ENCODE data around the gene FMC1.
"Not testable (repeated sequence)": the region's sequence is repeated elsewhere in the genome, so short reads cannot be mapped to it uniquely, and the experiment has no call there.

Gene FMC1

GRCh38 chr7:139341058-139341775 is at the start of gene FMC1:
Gene FMC1 (plus strand): TSS chr7:139341337. CDS start chr7:139341385, 48 bp downstream.
- peaks cover 35% of the 10 kb centered on the region for H3K4me1 Mint-ChIP-seq
- H3K27ac Mint-ChIP-seq, result peak within 1 kb of the TSS; percentile 99
- peaks cover 5% of the 10 kb centered on the region for H3K9me3 Mint-ChIP-seq
- H3K27me3 Mint-ChIP-seq, result no peaks in the 10 kb centered on the region
- H3K36me3 Mint-ChIP-seq, result peaks cover 7% of the 10 kb centered on the region
- H3K4me3 Mint-ChIP-seq, result peak within 1 kb of the TSS; percentile 88
- peak; percentile 81 for ATAC-seq

- Mint-ChIP-seq H3K27me3 (no peaks in the 10 kb centered on the region), H3K27ac (no peak overlapping the region), H3K36me3 (peaks cover 33% of the 10 kb centered on the region), H3K4me1 (no peaks in the 10 kb centered on the region), H3K9me3 (no peaks in the 10 kb centered on the region), H3K4me3 (no peak overlapping the region)
- ATAC-seq, result no peak
These were observed 48.3 kb upstream of the FMC1 start for GRCh38 chr7:139292821-139293220.

GRCh38 chr7:139293534-139293933 is 47.6 kb upstream of the FMC1 start:
- Mint-ChIP-seq H3K9me3 (no peaks in the 10 kb centered on the region), H3K4me3 (no peak overlapping the region), H3K27ac (no peak overlapping the region), H3K4me1 (no peaks in the 10 kb centered on the region), H3K27me3 (no peaks in the 10 kb centered on the region), H3K36me3 (peaks cover 30% of the 10 kb centered on the region)
- ATAC-seq, result no peak

- Mint-ChIP-seq H3K27me3 (no peaks in the 10 kb centered on the region), H3K9me3 (no peaks in the 10 kb centered on the region), H3K4me1 (no peaks in the 10 kb centered on the region), H3K36me3 (peaks cover 28% of the 10 kb centered on the region), H3K4me3 (no peak overlapping the region), H3K27ac (no peak overlapping the region)
- ATAC-seq, result no peak
These were observed 46.9 kb upstream of the FMC1 start for GRCh38 chr7:139294241-139294640.

- peaks cover 28% of the 10 kb centered on the region for H3K36me3 Mint-ChIP-seq
- H3K4me3 Mint-ChIP-seq, result no peak overlapping the region
- ATAC-seq, result no peak
- no peaks in the 10 kb centered on the region for H3K27me3 Mint-ChIP-seq
- no peaks in the 10 kb centered on the region for H3K9me3 Mint-ChIP-seq
- H3K27ac Mint-ChIP-seq, result no peak overlapping the region
- no peaks in the 10 kb centered on the region for H3K4me1 Mint-ChIP-seq
These were observed 46.1 kb upstream of the FMC1 start for GRCh38 chr7:139294951-139295575.

- Mint-ChIP-seq H3K36me3 (peaks cover 32% of the 10 kb centered on the region), H3K4me1 (no peaks in the 10 kb centered on the region), H3K27me3 (no peaks in the 10 kb centered on the region), H3K27ac (peak overlapping the region; percentile 22), H3K9me3 (no peaks in the 10 kb centered on the region), H3K4me3 (no peak overlapping the region)
- no peak for ATAC-seq
These were observed 43.3 kb upstream of the FMC1 start for GRCh38 chr7:139297795-139298194.

GRCh38 chr7:139299296-139299695 is 41.8 kb upstream of the FMC1 start:
- H3K27me3 Mint-ChIP-seq, result no peaks in the 10 kb centered on the region
- no peaks in the 10 kb centered on the region for H3K4me1 Mint-ChIP-seq
- peaks cover 36% of the 10 kb centered on the region for H3K36me3 Mint-ChIP-seq

GRCh38 chr7:139300390-139300789 is 40.7 kb upstream of the FMC1 start:
- Mint-ChIP-seq H3K27ac (no peak overlapping the region), H3K9me3 (no peaks in the 10 kb centered on the region), H3K4me3 (no peak overlapping the region), H3K36me3 (peaks cover 33% of the 10 kb centered on the region), H3K4me1 (no peaks in the 10 kb centered on the region), H3K27me3 (no peaks in the 10 kb centered on the region)
- no peak for ATAC-seq

More at GRCh38 chr7:139299296-139299695, 41.8 kb upstream of the FMC1 start:
- no peak overlapping the region for H3K4me3 Mint-ChIP-seq
- no peaks in the 10 kb centered on the region for H3K9me3 Mint-ChIP-seq
- H3K27ac Mint-ChIP-seq, result no peak overlapping the region
- no peak for ATAC-seq

GRCh38 chr7:139304517-139304916 is 36.6 kb upstream of the FMC1 start:
- no peak overlapping the region for H3K4me3 Mint-ChIP-seq
- no peaks in the 10 kb centered on the region for H3K27me3 Mint-ChIP-seq
- no peak for ATAC-seq
- H3K4me1 Mint-ChIP-seq, result no peaks in the 10 kb centered on the region
- no peaks in the 10 kb centered on the region for H3K9me3 Mint-ChIP-seq
- peaks cover 29% of the 10 kb centered on the region for H3K36me3 Mint-ChIP-seq
- H3K27ac Mint-ChIP-seq, result no peak overlapping the region

GRCh38 chr7:139317939-139318505 is 23.1 kb upstream of the FMC1 start:
- H3K27me3 Mint-ChIP-seq, result no peaks in the 10 kb centered on the region
- no peak overlapping the region for H3K27ac Mint-ChIP-seq
- H3K36me3 Mint-ChIP-seq, result no peaks in the 10 kb centered on the region
- no peak overlapping the region for H3K4me3 Mint-ChIP-seq
- H3K4me1 Mint-ChIP-seq, result no peaks in the 10 kb centered on the region
- no peak for ATAC-seq
- no peaks in the 10 kb centered on the region for H3K9me3 Mint-ChIP-seq

- Mint-ChIP-seq H3K27ac (no peak overlapping the region), H3K4me3 (no peak overlapping the region), H3K4me1 (no peaks in the 10 kb centered on the region), H3K27me3 (no peaks in the 10 kb centered on the region), H3K9me3 (no peaks in the 10 kb centered on the region), H3K36me3 (no peaks in the 10 kb centered on the region)
- ATAC-seq, result no peak
These were observed 19.9 kb upstream of the FMC1 start for GRCh38 chr7:139321071-139321745.

GRCh38 chr7:139324709-139325108 is 16.4 kb upstream of the FMC1 start:
- H3K4me3 Mint-ChIP-seq, H3K27ac Mint-ChIP-seq, H3K9me3 Mint-ChIP-seq, H3K4me1 Mint-ChIP-seq, ATAC-seq, H3K27me3 Mint-ChIP-seq, H3K36me3 Mint-ChIP-seq: not testable (repeated sequence)

GRCh38 chr7:139328375-139328774 is 12.8 kb upstream of the FMC1 start:
- Mint-ChIP-seq H3K27me3 (no peaks in the 10 kb centered on the region), H3K9me3 (no peaks in the 10 kb centered on the region), H3K4me1 (no peaks in the 10 kb centered on the region), H3K4me3 (no peak overlapping the region), H3K27ac (no peak overlapping the region), H3K36me3 (no peaks in the 10 kb centered on the region)
- no peak for ATAC-seq

GRCh38 chr7:139329119-139329518 is 12.0 kb upstream of the FMC1 start:
- H3K27me3 Mint-ChIP-seq, result no peaks in the 10 kb centered on the region
- no peaks in the 10 kb centered on the region for H3K9me3 Mint-ChIP-seq
- no peak overlapping the region for H3K4me3 Mint-ChIP-seq
- H3K36me3 Mint-ChIP-seq, result no peaks in the 10 kb centered on the region
- ATAC-seq, result no peak
- no peaks in the 10 kb centered on the region for H3K4me1 Mint-ChIP-seq
- no peak overlapping the region for H3K27ac Mint-ChIP-seq

GRCh38 chr7:139330333-139331030 is 10.7 kb upstream of the FMC1 start:
- ATAC-seq, result no peak
- Mint-ChIP-seq H3K27me3 (no peaks in the 10 kb centered on the region), H3K4me3 (no peak overlapping the region), H3K27ac (no peak overlapping the region), H3K9me3 (no peaks in the 10 kb centered on the region), H3K4me1 (no peaks in the 10 kb centered on the region), H3K36me3 (no peaks in the 10 kb centered on the region)

Measured in stimulated activated memory B cell treated with anti-CD40 and anti-IgM and Interleukin-4, amounts not matched to agents 10 μg/mL and 1 μg/mL and 100 μg/mL, for 72 hours (primary cell).